Measurements from ENCODE around the gene ZNF777. TPM values are rescaled to one million over a fixed set of nuclear protein-coding genes. Genes with fewer than 3 reads are reported as not detected.

Gene ZNF777
- total and polyA plus RNA-seq, 2 of the 4 experiments (the other 2 are of a cell fraction): 3.2 to 6.5 TPM

DNA sequence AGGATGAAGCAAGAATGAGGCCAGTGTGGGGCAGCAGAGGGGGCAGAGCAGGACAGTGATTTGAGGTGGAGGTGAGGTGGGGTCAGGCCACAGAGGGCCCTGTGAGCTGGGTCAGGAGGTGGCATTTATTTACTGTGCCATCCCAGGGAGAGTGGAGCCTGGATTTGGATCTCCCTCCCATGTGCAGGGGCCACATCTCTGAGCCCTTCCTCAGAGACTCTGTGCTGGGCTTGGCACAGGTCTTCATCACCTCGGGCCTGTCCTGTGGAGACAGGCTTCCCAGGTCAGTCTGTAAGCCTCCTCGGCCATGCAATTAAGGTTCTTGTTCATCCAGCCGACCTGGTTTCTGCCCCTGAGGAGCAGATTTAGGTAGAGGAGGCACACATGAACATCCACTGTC is 40.9 kb downstream of the ZNF777 start:
- Histone ChIP-seq H4K91ac (ENCODE audit: insufficient read depth, low read depth, low read length) (no peak overlapping the region), H2AK5ac (ENCODE audit: low read depth, low read length) (no peak overlapping the region), H3K18ac (ENCODE audit: low read depth, low read length) (no peak overlapping the region), H3K27ac (ENCODE audit: insufficient read depth, low read length) (no peak overlapping the region), H2BK120ac (ENCODE audit: low read depth, low read length) (no peak overlapping the region), H3K9ac (ENCODE audit: low read depth, low read length) (no peak overlapping the region), H4K8ac (ENCODE audit: low read depth in 2 of 2, low read length in 2 of 2) (no peak overlapping the region), H3K4me1 (ENCODE audit: control insufficient read depth, insufficient read depth, low read length) (no peaks in the 10 kb centered on the region), H4K20me1 (ENCODE audit: insufficient read depth, low read length) (no peaks in the 10 kb centered on the region), H4K5ac (ENCODE audit: low read depth, low read length) (no peak overlapping the region), H2BK5ac (ENCODE audit: low read depth, low read length, poor library complexity, severe bottlenecking) (no peak overlapping the region), H3K56ac (ENCODE audit: extremely low read depth, insufficient read depth, low read length) (no peak overlapping the region), H3K23ac (ENCODE audit: low read depth, low read length) (no peak overlapping the region), H3K4me2 (ENCODE audit: low read depth, low read length) (no peak overlapping the region), H3K14ac (replicated peaks; ENCODE audit: low read depth, low read length) (no peak overlapping the region), H2AK9ac (replicated peaks; ENCODE audit: low read depth, low read length, poor library complexity) (no peak overlapping the region), H3K27me3 (ENCODE audit: control insufficient read depth, insufficient read depth, low read length) (no peaks in the 10 kb centered on the region), H2AFZ (replicated peaks; ENCODE audit: low read length, poor library complexity) (no peak overlapping the region), H2BK20ac (ENCODE audit: low read depth, low read length) (no peak overlapping the region), H2BK15ac (ENCODE audit: low read depth, low read length) (no peak overlapping the region), H3K4me3 (ENCODE audit: insufficient read depth, low read depth, low read length) (no peak overlapping the region), H3K4ac (ENCODE audit: low read depth, low read length) (no peak overlapping the region), H3K36me3 (ENCODE audit: control insufficient read depth, insufficient read depth, low read length) (no peaks in the 10 kb centered on the region), H3K9me3 (ENCODE audit: control insufficient read depth, insufficient read depth, low read length) (no peaks in the 10 kb centered on the region), H3K9me1 (ENCODE audit: insufficient read depth, low read length) (no peaks in the 10 kb centered on the region), H3K79me1 (ENCODE audit: low read depth in 1 of 2, low read length in 2 of 2) (no peaks in the 10 kb centered on the region)
- ChIA-PET POLR2A (ENCODE audit: unreplicated experiment) (no interaction called here), CTCF (no interaction called here)
- BruUV-seq (replicated peaks): no TSS peak
- dilution Hi-C loops (cut with HindIII; ENCODE audit: low sequenced_read_pairs, unreplicated experiment): no loop called here
- ATAC-seq (ENCODE audit: low read depth) (no peak), DNase-seq (no peak)
- intact Hi-C loops (cut with micrococcal nuclease): loop anchor here (5.0 to 10.0 kb wide), 2 partner anchors 108 to 205 kb away; no protein-coding TSS in a partner anchor
- in situ Hi-C loops (cut with MboI; ENCODE audit: low sequenced_read_pairs): no loop called here
- TF ChIP-seq, protein P1, sequence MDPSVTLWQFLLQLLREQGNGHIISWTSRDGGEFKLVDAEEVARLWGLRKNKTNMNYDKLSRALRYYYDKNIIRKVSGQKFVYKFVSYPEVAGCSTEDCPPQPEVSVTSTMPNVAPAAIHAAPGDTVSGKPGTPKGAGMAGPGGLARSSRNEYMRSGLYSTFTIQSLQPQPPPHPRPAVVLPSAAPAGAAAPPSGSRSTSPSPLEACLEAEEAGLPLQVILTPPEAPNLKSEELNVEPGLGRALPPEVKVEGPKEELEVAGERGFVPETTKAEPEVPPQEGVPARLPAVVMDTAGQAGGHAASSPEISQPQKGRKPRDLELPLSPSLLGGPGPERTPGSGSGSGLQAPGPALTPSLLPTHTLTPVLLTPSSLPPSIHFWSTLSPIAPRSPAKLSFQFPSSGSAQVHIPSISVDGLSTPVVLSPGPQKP (IDR thresholded peaks at IDR 0.05; ENCODE audit: borderline replicate concordance, low read depth, low read length): no peak
- TF ChIP-seq MXI1 (IDR thresholded peaks at IDR 0.05; ENCODE audit: borderline replicate concordance, low read depth, low read length): no peak
- no peak for TF ChIP-seq RCOR1 (IDR thresholded peaks at IDR 0.05; ENCODE audit: insufficient replicate concordance, low read length)
- TF ChIP-seq POLR2A (IDR thresholded peaks at IDR 0.05; ENCODE audit: low read depth, low read length): no peak
- TF ChIP-seq RAD21 (IDR thresholded peaks at IDR 0.05; ENCODE audit: low read length): no peak
- no peak for TF ChIP-seq BHLHE40 (IDR thresholded peaks at IDR 0.05; ENCODE audit: low read depth, low read length)
- no peak for TF ChIP-seq RFX5 (IDR thresholded peaks at IDR 0.05; ENCODE audit: low read depth, low read length)
- TF ChIP-seq MAZ (IDR thresholded peaks at IDR 0.05; ENCODE audit: borderline replicate concordance, low read depth, low read length): no peak
- no peak for TF ChIP-seq FOS (IDR thresholded peaks at IDR 0.05; ENCODE audit: low read depth, low read length)
- WGBS, 2 experiments (ENCODE audit: extremely low coverage in 2 of 2, insufficient read length in 1 of 2): no CpG with 5 or more reads among the region's 3 CpGs

Measured in IMR-90 (cell line).